CD4-positive, alpha-beta T cell treated with Interleukin-17A for 1 hour (primary cell): ENCODE results near the gene AP3M1.

ENCODE experiments used
- DNase-seq: peaks from one replicate; pipeline ENCODE4 v3.0.0-alpha.2; 2020

Gene AP3M1

DNA sequence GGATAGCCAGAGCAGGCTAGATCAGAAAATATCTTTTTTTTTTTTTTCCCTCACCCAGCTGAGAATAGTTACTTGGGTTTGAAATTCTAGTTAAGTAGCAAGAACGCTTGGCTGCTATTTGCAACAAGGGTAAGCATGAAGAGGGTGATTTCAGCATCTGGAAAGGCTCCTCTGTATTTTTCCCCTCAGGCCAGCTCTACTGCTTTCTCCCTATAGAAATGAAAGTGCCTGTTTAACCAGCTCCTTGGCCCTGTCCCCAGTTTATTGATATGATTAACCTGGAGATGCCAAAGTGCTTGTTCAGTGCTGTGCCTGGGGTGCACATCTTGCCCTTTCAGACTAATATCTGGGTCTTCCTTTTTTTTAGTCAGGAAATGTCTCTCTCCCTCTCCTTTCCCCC, 37.1 kb downstream of the AP3M1 start:
- DNase-seq: no peak

DNA sequence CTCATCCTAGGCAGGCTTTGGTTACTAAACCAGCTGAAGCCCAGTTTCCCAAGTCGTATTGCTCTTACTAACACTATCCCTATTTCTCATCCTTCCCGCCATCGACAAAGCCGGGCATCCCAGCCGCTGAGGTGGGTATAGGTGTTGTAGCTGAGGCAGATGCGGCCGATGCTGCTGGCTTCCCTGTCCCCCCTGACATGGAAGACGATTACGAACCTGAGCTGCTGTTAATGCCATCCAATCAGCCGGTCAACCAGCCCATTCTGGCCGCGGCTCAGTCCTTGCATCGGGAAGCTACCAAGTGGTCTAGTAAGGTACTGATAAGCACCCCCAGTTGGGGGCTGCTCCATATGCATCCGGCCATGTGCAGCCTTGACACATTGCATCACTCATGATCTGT, 38.8 kb downstream of the AP3M1 start:
- no peak for DNase-seq

DNA sequence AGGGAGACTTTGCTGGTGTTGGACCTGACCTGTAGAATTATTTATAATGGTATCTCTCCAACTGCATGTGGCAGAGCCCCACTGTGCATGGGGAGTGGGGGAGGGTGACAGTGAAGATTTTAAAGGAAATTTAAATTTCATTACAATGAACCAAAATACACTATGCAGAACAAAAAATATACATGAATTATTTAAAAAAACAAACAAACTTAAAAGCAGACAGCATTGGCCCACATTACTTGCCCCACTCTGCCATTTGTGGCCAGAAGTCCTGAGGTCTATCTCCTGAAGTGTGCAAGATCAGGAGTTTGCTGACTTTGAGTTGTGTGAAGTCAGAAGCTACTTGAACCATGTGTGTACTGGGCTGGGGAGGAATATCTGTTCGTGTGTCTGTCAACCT, 40.5 kb downstream of the AP3M1 start:
- no peak for DNase-seq

DNA sequence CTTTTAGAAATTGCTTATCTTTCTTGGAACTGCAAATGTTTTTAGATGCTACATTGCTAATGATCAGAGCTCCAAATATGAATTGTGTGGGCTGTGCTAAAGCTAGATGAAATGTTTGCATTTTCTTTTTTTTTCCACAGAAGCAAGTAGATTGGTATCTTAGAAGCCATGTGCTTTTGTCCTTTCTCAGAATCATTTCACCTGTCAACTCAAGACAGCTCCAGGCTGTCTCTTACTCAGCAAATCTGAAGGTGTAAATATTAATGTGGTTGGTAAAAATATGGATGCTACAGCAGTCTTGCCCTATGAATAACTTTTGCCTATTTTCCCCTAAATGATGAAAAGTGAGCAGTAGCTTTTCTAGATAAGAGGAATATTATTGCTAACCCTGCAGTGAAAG, 41.2 kb downstream of the AP3M1 start:
- no peak for DNase-seq

DNA sequence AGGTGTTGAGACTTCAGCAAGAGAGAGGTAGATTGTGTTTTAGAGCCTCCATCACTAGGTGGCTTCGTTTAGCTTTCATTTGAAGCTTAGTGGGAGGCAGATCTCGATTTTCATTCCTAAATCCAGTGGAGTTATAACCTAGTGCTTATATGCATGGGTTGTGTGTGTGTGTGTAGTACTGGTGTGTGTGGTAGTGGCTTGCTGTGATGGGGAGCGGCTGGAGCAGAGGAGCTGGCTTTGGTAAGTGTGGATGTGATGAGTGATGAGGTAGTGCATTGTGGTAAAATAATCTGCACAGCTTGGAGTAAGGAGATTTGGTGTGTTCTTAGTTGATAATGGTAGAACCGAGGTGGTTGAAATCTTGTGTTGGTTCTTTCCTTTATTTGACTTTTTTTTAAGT, 43.2 kb downstream of the AP3M1 start:
- DNase-seq: no peak

DNA sequence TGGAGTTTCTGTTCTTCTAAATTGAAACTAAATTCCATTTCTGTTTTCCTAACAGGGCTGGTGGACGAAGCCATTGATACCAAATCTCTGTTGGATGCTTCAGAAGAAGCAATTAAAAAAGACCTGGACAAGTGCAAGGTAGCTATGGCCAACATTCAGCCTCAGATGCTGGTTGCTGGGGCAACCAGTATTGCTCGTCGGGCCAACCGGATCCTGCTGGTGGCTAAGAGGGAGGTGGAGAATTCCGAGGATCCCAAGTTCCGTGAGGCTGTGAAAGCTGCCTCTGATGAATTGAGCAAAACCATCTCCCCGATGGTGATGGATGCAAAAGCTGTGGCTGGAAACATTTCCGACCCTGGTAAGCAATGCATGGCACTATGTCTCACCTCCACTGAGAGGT, 45.6 kb downstream of the AP3M1 start:
- DNase-seq: no peak

DNA sequence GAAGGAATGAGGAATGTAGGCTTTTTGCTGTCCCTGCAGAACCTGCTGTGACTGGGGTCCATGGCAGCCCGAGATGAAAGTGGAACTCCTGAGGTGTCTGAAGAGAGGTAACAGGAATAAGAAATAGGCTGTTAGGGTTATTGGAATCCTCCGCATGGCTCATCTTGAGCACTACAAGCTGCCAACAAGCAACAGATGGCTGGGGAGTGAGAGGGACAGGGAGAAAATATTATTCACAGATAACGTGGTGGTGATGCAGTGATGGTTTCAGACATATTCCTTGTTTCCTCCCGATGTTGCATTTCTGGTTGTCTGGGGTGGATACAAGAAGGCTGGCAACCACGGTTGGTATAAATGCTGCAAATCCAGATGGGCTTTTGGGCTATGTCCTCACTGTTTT, 46.1 kb downstream of the AP3M1 start:
- no peak for DNase-seq

DNA sequence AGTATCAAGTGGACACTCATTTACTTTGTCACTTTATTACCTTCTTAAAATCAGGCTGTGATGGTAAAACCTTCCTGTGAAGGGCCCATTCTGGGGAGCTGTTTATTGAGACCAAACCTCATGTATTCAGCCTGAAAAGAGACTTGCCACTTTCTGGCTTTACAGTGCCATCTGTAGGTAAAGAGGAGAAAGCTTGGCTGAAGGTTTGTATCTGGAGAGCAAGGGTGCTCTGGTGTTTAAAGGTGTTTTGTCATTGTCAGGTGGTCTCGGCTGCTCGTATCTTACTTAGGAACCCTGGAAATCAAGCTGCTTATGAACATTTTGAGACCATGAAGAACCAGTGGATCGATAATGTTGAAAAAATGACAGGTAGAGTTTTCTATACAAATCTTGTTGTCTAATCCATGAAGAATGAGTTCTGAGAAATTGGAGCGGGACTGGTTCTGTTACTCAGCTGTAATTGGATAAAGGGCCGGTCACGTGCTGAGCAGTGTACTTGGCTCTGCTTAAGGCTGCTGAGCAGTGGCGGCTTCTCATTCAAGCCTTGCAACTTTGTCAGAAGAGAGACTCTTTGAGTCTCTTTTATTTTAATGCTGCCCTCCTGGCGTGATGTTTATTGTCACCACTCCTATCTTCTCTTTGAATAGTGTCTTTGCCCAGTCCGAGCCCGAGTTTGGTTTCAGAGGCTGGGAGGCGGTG, 46.9 kb downstream of the AP3M1 start:
- no peak for DNase-seq

DNA sequence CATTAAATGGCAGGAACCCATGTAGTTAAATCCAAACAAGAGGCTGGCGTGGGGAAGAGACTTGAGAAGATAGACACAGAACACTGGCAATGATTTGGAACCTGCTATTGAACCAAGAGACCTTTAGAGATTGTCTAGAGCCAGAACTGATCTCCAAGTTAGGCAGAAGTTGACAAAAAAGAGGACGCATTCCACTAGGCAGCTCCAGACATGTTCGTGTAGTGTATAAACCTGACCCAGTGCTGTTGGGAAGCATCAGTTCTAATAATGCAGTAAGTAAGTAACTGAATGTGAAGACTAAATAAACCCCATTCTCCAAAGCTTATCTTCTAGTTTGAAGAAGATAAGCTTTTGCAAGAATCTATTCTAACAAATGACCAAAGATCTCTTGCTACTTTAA, 50.8 kb downstream of the AP3M1 start:
- no peak for DNase-seq

DNA sequence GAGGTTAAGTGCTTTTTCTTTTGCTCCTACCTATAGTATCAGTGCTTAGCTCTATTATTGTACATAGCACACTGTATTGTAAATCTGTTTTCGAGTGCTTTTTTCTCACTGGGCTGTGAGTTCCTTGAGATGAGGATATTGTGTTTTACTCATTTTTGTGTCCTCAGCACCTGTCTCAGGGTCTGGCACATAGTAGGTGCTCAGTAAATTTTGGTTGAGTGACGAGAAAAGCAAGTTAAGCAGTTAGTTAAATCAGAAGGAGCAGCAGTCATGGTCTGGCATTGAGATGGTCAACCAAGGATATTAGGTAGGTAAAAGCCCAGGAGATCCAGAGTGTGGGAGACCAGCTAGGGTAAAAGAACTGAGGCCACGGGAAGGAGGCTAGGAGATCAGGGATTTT, 51.2 kb downstream of the AP3M1 start:
- no peak for DNase-seq

DNA sequence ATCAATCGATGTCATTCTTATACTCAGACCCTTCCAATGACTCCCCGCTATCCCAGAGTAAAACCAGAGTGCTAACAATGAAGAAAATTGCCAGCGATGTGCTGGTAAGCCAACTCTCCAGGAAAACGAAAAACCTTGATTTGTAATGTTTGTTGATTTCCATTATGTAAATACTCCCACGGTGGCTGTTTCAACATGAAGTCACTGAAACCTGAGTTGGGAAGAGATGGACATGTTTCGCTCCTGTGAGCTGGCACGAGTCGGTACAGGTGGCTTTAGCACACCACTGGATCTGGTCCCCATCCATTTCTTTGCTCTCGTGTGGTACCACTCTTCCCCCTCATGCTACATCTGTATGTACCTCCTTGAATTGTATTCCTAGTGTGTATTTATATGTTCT, 52.9 kb downstream of the AP3M1 start:
- no peak for DNase-seq

DNA sequence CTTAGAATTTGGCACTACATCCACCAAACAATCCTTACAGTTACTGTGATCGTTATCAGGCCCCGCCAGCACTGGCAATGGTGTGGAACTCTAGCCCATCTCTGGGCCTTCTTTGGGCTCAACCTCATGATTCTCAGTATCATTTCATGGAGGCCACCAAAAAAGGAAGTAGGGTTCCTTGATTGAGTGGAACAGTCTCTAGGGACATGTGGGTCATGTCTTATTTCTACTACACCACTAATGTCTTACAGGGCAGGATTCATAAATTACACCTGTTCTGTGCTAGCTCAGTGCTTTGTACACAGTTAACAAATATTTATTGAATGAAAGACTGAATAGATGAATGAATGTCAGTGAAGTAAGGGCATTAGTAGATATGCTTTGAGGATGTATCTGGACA, 53.9 kb downstream of the AP3M1 start:
- DNase-seq: no peak

DNA sequence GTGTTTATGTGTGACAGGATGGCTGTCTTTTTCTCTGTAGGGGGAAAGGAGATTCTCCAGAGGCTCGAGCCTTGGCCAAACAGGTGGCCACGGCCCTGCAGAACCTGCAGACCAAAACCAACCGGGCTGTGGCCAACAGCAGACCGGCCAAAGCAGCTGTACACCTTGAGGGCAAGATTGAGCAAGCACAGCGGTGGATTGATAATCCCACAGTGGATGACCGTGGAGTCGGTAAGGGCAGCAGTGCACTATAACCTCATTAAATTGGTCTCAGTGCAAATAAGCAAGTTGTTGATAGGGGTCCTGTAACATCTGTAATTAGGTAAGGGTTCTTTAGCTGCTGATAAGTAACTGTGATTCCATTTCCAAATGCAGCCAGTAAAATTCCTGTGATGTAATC, 56.4 kb downstream of the AP3M1 start:
- DNase-seq: no peak

DNA sequence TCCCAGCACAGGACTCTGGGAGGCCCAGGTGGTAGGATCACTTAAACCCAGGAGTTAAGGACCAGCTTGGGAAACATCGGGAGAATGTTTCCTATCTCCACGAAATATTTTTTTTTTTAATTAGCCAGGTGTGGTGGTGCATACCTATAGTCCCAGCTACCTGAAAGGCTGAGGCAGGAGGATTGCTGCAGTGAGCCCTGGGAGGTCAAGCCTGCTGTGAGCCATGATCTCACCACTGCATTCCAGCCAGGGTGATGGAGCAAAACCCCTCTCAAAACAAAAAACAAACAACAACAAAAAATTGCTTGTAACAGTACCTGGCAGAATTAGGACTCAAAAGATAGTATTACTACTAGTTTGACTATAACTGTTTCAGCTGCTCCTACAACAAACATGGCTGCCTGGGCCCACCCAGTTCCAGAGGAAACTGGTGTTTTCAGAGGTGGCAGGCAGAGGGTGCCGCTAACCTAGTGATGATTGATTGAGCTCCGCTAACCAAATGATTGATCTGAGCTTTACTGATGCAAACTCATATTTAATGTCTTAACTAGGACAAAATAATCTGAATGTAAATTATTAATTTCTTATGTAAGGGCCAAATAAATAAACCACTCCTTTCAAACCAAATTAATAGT, 57.0 kb downstream of the AP3M1 start:
- DNase-seq: no peak

DNA sequence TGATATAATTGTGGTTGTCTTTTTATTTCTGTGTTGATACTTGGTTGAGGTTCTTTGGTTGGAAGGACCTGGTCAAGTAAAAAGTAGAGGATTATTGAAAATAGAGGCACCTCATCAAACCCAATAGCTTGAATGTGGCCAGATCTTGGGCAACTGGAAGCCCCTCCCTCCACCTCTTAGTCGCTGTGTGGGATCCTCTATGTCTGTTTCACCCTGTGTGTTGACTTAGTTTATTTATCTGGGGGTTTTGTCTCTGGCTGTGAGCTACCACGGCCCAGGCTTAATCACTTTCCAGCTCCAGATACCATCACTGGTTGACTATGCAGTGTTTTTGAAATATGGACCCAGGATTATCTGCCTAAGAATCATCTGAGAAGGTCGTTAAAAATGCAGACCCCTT, 58.3 kb downstream of the AP3M1 start:
- no peak for DNase-seq

DNA sequence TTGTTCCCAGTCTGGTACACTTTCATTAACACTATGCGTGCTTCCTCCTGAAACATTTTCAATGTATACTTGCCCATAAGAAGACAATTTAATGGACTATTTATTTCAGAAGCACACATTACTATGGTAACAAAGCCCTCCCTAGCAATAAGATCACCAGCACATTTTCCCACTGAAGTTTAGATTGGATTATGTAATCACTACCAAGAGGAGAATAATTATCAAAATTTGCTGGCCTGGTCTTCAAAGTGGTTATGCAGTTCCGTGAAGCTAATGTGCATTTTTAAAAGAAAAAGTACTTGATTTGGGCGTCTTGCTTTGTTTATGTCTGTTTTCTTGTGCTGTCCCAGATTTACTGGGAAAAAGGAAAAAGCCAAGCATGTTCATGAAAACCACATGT, 61.9 kb downstream of the AP3M1 start:
- no peak for DNase-seq

DNA sequence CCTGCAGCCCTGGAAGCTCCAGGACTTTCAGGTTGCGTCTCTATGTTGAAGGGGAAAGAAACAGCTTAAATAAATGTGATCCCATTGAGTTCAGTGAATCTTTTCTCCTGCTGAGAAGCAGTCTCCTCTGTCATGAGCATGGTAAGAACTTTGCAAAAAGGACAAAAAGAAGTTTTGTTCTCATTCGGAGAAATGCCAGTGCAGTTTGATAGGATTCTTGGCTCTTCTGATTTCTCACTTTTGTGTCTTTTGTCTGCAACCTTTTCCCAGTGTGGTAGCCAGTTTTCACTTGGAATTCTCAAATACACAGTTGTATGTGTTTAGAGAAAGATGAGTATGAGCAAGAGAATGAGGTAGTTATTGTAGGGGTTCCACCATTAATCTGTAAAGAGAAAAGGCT, 64.3 kb downstream of the AP3M1 start:
- DNase-seq: no peak

DNA sequence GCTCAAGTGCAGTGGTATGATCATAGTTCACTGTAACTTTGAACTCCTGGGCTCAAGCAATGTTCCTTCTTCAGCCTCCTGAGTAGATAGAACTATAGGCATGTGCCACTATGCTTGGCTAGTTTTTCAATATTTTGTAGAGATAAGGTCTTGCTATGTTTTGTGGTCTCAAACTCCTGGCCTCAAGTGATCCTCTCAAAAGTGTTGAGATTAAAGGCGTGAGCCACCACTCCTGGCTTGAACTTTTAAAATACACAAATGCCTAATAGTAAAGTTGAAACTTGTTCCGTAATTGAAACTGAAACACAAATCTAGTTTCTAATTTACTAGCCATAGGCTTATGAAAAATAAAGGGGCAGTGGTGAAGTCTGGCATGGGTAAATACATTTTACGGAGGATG, 65.7 kb downstream of the AP3M1 start:
- no peak for DNase-seq

DNA sequence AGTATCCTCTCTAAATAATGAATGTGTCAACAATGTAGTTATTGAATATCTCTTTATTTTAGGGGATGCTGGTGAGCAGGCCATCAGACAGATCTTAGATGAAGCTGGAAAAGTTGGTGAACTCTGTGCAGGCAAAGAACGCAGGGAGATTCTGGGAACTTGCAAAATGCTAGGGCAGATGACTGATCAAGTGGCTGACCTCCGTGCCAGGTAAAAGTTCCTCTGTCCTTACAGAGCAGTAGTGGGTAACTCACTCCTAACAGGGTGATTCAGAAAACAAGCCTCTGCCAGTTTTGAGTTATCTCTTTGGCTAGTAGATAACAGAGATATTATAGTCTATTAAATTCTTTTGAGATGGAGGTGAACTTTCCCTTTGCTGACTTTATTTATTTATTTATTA, 67.3 kb downstream of the AP3M1 start:
- no peak for DNase-seq

DNA sequence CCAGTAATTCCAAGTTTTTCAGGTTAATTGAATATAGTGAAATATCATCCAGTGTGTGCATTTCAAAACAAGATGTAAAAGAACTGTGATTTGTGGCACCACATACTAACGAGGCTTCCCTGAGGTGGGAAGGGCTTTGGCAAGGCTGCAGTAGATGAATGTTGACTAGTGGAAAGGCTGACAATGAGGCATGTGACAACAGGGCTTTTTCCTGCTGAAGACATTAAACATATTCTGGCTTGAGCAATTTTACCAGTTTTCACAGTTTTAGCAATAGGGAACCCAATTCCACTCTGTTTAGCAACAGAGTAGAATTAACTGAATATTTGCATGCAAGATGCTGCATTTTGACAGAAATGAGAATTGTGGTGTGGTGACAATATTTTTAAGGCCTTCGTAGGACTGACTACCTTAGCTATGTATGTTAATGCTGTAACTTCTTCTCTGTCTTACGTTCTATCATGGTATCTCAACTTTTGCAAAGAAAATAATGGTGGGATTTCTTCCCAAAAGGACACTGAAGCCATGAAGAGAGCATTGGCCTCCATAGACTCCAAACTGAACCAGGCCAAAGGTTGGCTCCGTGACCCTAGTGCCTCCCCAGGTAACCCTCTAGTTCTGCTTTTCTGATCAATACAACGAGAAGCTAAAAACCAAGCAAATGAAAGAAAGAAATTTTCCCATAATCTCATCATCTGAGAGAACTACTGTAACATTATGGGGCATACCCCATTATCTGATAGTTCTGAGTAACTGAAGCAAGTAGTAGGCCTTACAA, 68.5 kb downstream of the AP3M1 start:
- DNase-seq: no peak

DNA sequence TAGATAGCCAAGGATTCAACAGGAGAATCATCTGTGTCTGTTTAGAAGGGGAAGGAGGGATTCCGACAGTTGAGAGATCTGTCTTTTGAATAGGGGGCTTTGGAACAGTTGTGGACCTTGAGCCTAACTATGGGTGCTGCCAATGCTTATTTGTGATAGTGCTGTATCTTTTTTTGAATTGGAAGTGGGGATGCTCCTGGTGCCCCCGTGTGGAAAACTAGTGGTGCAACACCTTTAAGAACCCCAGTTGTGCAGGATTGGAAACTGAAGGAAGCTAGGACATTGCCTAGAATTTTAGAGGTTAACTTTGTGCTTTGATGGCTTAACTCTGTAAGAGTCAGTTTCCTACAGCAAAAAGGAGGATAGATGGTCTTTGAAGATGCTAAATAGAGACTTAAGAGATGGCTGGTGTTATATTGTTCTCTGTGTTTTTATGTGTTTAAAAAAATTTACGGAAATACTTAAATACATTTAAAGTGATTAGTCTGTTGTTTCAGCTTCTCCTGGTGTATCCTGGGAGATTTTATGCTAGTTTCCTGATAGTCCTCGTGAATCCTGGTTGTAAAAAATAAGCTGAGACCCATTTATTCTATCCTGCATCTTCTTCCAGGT, 69.3 kb downstream of the AP3M1 start:
- peak; percentile 62 for DNase-seq

DNA sequence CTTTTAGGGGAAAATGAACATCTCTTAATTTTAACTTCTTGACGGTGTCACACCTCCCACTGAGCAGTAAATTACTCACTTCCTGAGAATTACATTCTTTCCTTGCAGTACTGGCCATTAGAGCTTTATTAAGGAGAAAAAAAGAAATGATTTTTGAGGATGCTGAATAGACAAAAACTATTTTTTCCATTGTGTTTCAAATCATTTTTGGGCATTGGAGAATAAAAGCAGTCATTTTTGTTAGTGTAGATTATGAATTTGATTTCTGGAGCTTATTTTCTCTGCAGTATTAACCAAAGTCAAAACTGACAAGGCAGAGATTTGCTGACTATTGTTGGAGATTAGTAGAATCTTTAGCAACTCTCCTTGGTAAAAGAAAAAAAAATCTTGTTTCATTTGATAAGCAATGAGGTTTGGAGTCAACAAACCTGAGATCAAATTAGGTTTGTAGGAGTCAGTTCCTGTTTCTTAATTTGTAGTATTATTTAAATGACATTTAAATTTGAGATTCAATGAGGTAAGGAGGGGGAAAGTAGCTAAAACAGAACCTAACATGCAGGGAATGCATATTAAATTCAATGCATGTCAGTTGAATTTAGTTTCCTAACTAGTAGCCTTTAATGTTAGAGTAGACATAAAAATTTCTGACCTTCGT, 70.6 kb downstream of the AP3M1 start:
- no peak for DNase-seq
